Endothelial cell of umbilical vein (primary cell): ENCODE measurements around the gene HOXC13. TPM values are rescaled to one million over a fixed set of nuclear protein-coding genes. Genes with fewer than 3 reads are reported as not detected.

Source experiments
- BruUV-seq: library from RNA; stranded (reverse); fragments of 400-500 nt; replicated peaks from 2 replicates; lab custom pipeline; 2021; lab: Mats Ljungman, UMichigan
- CTCF ChIA-PET: fragments of 300-600, 350-600 bp; sonication (Branson Sonifier 250); formaldehyde crosslinking; loops from one replicate; lab custom pipeline; 2021; ENCODE audit warnings: antibody characterized with exemption, inconsistent platforms; lab: Charles Lee
- POLR2A ChIA-PET: fragments of 300-600, 350-600 bp; sonication (Branson Sonifier 250); formaldehyde crosslinking; loops from one replicate; lab custom pipeline; 2021; ENCODE audit warnings: antibody characterized with exemption, inconsistent platforms; lab: Charles Lee
- DNase-seq: peaks from one replicate; pipeline ENCODE4 v3.0.0-alpha.2; 2011; ENCODE audit warnings: low read depth, low spot score
- FAIRE-seq: peaks from 2 replicates; lab custom pipeline; 2011; peaks lifted over from hg19 to GRCh38; lab: Jason Lieb, UNC
- H2AFZ ChIP-seq: 2 replicates; pipeline ENCODE4 v1.6.0; 2012; ENCODE audit warnings: low read depth, low read length, control low read depth, inconsistent platforms
- H3K27ac ChIP-seq: 2 replicates; pipeline ENCODE4 v1.5.1; 2011; ENCODE audit warnings: low read depth, mild to moderate bottlenecking, control low read depth, low read length, moderate library complexity; ENCODE audit not compliant: insufficient read depth
- H3K27me3 ChIP-seq, 2 experiments: 2 replicates each; pipeline versions ENCODE4 v1.6.0 to v1.6.1; 2011; ENCODE audit warnings: low read length in 2 of 2, mixed read lengths in 1 of 2; ENCODE audit not compliant: control insufficient read depth in 2 of 2, insufficient read depth in 2 of 2
- H3K36me3 ChIP-seq, 2 experiments: 2 replicates in 1 of 2; 3 replicates in 1 of 2; pipeline ENCODE4 v1.5.1; 2011; ENCODE audit warnings: low read length in 2 of 2, mild to moderate bottlenecking in 1 of 2, moderate library complexity in 1 of 2; ENCODE audit not compliant: control insufficient read depth in 2 of 2, insufficient read depth in 2 of 2; ENCODE audit errors: extremely low read depth in 1 of 2
- H3K4me1 ChIP-seq: 3 replicates; pipeline ENCODE4 v1.5.1; 2011; ENCODE audit warnings: mild to moderate bottlenecking, low read length; ENCODE audit not compliant: control insufficient read depth, insufficient read depth; ENCODE audit errors: extremely low read depth
- H3K4me2 ChIP-seq: 2 replicates; pipeline ENCODE4 v1.6.1; 2011; ENCODE audit warnings: low read length, control low read depth, mixed read lengths; ENCODE audit not compliant: insufficient read depth
- H3K4me3 ChIP-seq, 3 experiments: fragments of 200-600 bp in 1 of 3; sonication (generic), shearing (Covaris generic) in 1 of 3; replicated peaks in 1 of 3; 2 replicates each; pipeline ENCODE4 v1.5.1; 2011 to 2016; ENCODE audit warnings: control low read depth in 3 of 3, low read length in 3 of 3, mild to moderate bottlenecking in 2 of 3, inconsistent platforms in 1 of 3, low read depth in 1 of 3, moderate library complexity in 1 of 3; ENCODE audit not compliant: insufficient read depth in 1 of 3
- H3K79me2 ChIP-seq: 2 replicates; pipeline ENCODE4 v1.6.0; 2012; ENCODE audit warnings: low read length, inconsistent platforms; ENCODE audit not compliant: control insufficient read depth, insufficient read depth
- H3K9ac ChIP-seq: replicated peaks from 2 replicates; pipeline ENCODE3; 2011; ENCODE audit warnings: low read length, control low read depth; ENCODE audit not compliant: insufficient read depth; ENCODE audit errors: extremely low read depth
- H3K9me1 ChIP-seq: replicated peaks from 3 replicates; pipeline ENCODE4 v1.6.0; 2011; ENCODE audit warnings: mild to moderate bottlenecking, low read length; ENCODE audit not compliant: control insufficient read depth, insufficient read depth; ENCODE audit errors: extremely low read depth
- H3K9me3 ChIP-seq: replicated peaks from 2 replicates; pipeline ENCODE4 v1.5.1; 2012; ENCODE audit warnings: low read length, inconsistent platforms; ENCODE audit not compliant: control insufficient read depth, insufficient read depth
- H4K20me1 ChIP-seq: replicated peaks from 2 replicates; pipeline ENCODE3; 2011; ENCODE audit warnings: mild to moderate bottlenecking, low read length; ENCODE audit not compliant: control insufficient read depth, insufficient read depth; ENCODE audit errors: extremely low read depth
- CTCF ChIP-seq, 2 donors: IDR thresholded peaks; 1 replicate in 1 of 2; 2 replicates in 1 of 2; pipeline ENCODE4 v1.5.1; 2011; ENCODE audit warnings: low read length in 2 of 2, mild to moderate bottlenecking in 2 of 2, moderate library complexity in 2 of 2, control low read depth in 1 of 2, inconsistent platforms in 1 of 2, low read depth in 1 of 2; ENCODE audit not compliant: insufficient read depth in 1 of 2; ENCODE audit errors: extremely low read depth in 1 of 2
- EZH2 ChIP-seq: IDR thresholded peaks from 2 replicates; pipeline ENCODE4 v1.6.1; 2012; ENCODE audit warnings: borderline replicate concordance, low read depth, mild to moderate bottlenecking, moderate library complexity, low read length, inconsistent platforms; ENCODE audit not compliant: severe bottlenecking
- FOS ChIP-seq: IDR thresholded peaks from 2 replicates; pipeline ENCODE4 v1.6.1; 2011; ENCODE audit warnings: mild to moderate bottlenecking, low read length, moderate library complexity, borderline replicate concordance; ENCODE audit not compliant: insufficient read depth
- GATA2 ChIP-seq: IDR thresholded peaks from 2 replicates; pipeline ENCODE4 v1.7.0; 2011; ENCODE audit warnings: low read depth, mild to moderate bottlenecking, moderate library complexity, mixed read lengths, low read length; ENCODE audit not compliant: insufficient read length, insufficient read depth
- JUN ChIP-seq: IDR thresholded peaks from 2 replicates; pipeline ENCODE4 v1.6.1; 2011; ENCODE audit warnings: borderline replicate concordance, low read depth; ENCODE audit not compliant: insufficient read length, insufficient read depth
- MYC ChIP-seq: IDR thresholded peaks from one replicate; pipeline ENCODE4 v1.6.1; 2011; ENCODE audit warnings: mild to moderate bottlenecking, low read depth, low read length
- POLR2A ChIP-seq: IDR thresholded peaks from 2 replicates; pipeline ENCODE4 v1.6.1; 2012; ENCODE audit warnings: low read depth, mild to moderate bottlenecking, control low read depth, low read length
- POLR2AphosphoS5 ChIP-seq: IDR thresholded peaks from 2 replicates; pipeline ENCODE4 v1.6.1; 2012; ENCODE audit warnings: low read depth, mild to moderate bottlenecking, control low read depth, low read length, moderate library complexity; ENCODE audit not compliant: insufficient read depth
- dilution Hi-C: fragments of 300-500 bp; cut with MboI; formaldehyde crosslinking; loops from one replicate; pipeline ENCODE4 v1.15.0; 2019; ENCODE audit warnings: low sequenced_read_pairs; ENCODE audit not compliant: extremely low pct_ligation_motif_present
- intact Hi-C: fragments of 100-400 bp; cut with micrococcal nuclease; formaldehyde crosslinking; loops from one replicate; pipeline ENCODE4 v1.10.0; 2022
- polyA plus RNA-seq, 4 experiments: library from polyadenylated mRNA; depleted of rRNA in 3 of 4; stranded (reverse) in 3 of 4; unstranded in 1 of 4; fragments of >200 nt; gene quantifications; 2 replicates each; pipeline versions ENCODE4 v1.2.1 to v1.2.3, GENCODE V29; 2011 to 2012; ENCODE audit warnings: missing spikeins in 1 of 4
- total RNA-seq: library from RNA; stranded (reverse); gene quantifications from 2 replicates; pipeline ENCODE4 v1.2.3, GENCODE V29; 2021
- TF ChIP-seq, protein P1 (sequence below): IDR thresholded peaks from 2 replicates; pipeline ENCODE4 v1.6.1; 2011; ENCODE audit not compliant: insufficient read depth, insufficient read length

Gene HOXC13
- total and polyA plus RNA-seq, 2 donors (not counting 3 experiments of a cell fraction or from before 2014, with no cell fraction given) = not detected

DNA sequence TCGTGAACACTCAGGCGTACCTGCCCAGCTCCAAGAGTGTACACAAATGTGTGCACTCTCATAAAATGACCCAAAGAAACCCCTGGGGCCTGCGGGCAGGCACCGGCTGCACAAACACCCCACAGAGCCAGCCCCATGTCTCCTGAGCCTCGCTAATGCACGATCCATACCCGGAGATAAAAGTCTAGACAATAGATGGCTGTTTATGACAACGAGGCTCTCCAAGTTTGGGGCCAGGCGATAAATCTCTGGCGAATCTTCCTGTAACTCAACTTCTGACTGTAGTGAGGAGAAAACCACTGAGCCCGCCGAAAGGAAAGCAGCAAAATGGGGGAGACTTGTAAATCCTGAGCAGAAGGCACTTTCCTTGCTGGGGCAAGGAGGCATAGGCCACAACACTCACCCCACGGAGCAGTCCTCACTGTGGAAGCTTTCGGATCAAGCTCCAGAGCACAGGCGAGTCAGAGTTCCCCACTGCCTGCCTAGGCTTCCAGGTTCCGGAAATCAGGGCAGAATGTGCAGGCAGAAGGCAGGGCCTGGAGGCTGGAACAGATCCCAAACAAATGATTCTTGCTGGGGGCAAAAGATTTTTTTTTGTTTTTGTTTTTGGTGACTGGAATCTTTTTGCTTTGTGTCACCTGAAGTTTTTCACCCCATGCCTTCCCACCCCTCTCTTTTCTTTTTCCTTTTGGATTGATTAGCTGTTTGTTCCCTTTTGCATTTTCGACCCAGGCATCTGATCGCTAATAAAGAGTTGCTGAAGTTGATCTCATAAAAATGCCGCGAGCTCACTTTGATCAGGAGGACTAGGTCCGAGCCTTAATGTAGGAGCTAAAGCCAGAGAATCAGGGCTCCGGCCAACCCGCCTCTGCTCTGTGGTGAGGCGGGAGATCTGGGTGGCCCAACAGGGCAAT, 29.8 kb downstream of the HOXC13 start:
- CTCF ChIA-PET = no interaction called here

More for the DNA sequence above, 29.8 kb downstream of the HOXC13 start:
- no peak overlapping the region for H3K4me2 ChIP-seq
- H3K9me3 ChIP-seq = no peaks in the 10 kb centered on the region
- H3K4me3 ChIP-seq = no peak overlapping the region
- H2AFZ ChIP-seq = no peak overlapping the region
- intact Hi-C loops (no loop called here), dilution Hi-C loops (no loop called here)
- no peak overlapping the region for H3K27ac ChIP-seq
- DNase-seq = no peak
- H3K27me3 ChIP-seq = peaks cover 94 to 100% of the 10 kb centered on the region in 2 experiments
- H3K9ac ChIP-seq = no peak overlapping the region
- no peak for FAIRE-seq
- no peak for TF ChIP-seq CTCF (IDR thresholded peaks at IDR 0.05; ENCODE audit: extremely low read depth in 1 of 2, insufficient read depth in 1 of 2, low read depth in 1 of 2, low read length in 2 of 2)
- no peak for TF ChIP-seq POLR2A
- TF ChIP-seq MYC = no peak
- TF ChIP-seq JUN = no peak
- no peak for TF ChIP-seq GATA2
- TF ChIP-seq EZH2 = no peak
- TF ChIP-seq, protein P1, sequence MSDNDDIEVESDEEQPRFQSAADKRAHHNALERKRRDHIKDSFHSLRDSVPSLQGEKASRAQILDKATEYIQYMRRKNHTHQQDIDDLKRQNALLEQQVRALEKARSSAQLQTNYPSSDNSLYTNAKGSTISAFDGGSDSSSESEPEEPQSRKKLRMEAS = no peak
- no peak for TF ChIP-seq FOS
- TF ChIP-seq POLR2AphosphoS5 = no peak
- POLR2A ChIA-PET = no interaction called here
- no peaks in the 10 kb centered on the region for H3K9me1 ChIP-seq
- BruUV-seq = no TSS peak
- no peaks in the 10 kb centered on the region for H4K20me1 ChIP-seq
- H3K79me2 ChIP-seq = no peaks in the 10 kb centered on the region
- H3K36me3 ChIP-seq = no peaks in the 10 kb centered on the region
- H3K4me1 ChIP-seq = no peaks in the 10 kb centered on the region
